ENCODE results near the gene APLP1.
"Not testable (repeated sequence)": the region's sequence is repeated elsewhere in the genome, so short reads cannot be mapped to it uniquely, and the experiment has no call there.

Gene APLP1

DNA sequence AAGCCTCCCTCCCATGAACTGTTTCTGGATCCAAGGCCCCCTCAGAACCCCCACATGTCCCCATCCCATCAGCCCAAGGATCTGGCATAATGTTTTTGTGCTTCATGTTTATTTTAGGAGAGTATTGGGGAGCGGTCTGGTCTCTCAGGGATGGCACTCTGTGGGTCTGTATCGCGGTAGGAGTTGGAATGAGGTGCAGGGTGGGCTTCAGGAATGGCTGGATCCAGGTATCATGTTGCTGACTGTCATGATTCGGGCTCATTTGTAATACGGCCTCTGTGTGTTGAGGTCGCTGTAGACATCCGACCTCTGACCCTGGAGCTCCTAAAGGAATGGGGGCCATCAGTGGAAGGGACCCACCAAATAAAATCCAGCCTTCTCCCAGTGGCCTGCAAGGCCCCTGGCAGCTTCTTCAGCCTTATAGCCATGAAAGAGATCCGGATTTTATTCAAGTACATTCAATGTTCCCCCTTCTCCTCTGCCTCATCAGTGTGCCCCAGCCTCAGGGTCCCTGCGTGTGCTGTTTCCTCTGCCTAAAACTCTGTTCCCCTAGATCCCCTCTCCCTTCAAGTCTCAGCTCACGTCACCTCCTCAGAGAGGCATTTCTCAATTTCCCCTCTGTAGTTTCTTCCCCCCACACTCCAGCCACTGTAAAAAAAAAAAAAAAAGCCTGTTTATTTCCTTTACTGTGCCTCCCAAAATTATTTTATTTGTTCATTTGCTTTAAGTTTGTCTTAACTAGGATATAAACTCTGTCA is 36.1 kb downstream of the APLP1 start:
- DNase-seq (ENCODE audit: low read depth): no peak

GRCh38 chr19:35905178-35905727 is 36.9 kb downstream of the APLP1 start:
- DNase-seq (ENCODE audit: low read depth): no peak

DNA sequence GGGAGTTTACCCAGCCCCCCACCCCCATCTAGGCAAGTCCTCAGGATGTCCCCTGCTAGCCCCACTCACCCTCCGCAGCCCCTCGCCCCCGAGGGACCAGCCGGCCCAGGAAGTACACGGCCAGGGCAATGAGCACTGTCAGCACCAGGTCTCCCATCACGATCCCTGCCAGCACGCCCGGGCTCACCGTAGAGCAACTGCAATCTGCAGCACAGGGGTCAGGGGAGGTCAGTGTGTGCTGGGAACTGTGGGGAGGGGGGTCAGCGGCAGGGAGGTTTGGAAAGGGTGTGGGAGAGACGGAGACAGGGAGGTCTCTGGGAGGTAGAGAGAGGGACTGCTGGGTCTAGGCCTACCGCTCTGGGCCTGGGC is 39.0 kb downstream of the APLP1 start:
- DNase-seq (ENCODE audit: low read depth): no peak

GRCh38 chr19:35908010-35908441 is 39.7 kb downstream of the APLP1 start, which contains the start of gene TYROBP:
TSS of gene TYROBP (minus strand) at chr19:35908295. CDS start at chr19:35908228, 67 bp downstream.
- DNase-seq (ENCODE audit: low read depth): no peak

DNA sequence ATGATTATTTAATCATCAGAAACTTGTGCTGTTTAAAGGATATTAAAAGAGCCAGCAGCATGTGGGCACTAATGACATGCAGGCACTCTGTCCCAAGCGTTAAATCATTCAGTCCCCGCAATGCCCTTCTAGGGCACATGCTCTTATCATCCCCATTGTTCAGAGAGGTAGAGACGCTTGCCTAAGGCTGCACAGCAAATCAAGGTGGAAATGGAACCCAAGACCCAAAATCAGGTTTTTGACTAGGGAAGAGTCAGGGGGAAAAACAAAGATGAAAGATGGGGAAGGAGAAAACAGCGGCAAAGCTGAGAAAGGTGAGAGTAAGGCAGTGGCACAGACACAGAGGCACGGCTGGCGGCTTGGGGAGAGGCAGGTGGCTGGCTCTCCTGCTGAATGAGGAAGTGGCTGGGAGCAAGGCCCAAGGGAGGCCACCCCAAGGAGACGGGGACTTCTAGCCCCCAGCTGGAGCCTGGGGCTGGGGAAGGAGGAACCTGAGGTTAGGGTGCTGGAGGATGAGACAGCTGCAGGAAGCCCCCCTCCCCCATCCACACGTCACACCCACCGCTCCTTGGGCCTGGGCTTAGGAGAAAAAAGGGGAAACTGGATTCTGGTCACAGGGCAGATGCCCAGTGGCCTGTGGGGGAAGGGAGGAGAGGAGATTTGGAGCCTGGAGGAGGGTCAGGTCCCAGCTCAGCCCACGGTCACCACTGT is 40.8 kb downstream of the APLP1 start:
- no peak for DNase-seq (ENCODE audit: low read depth)

DNA sequence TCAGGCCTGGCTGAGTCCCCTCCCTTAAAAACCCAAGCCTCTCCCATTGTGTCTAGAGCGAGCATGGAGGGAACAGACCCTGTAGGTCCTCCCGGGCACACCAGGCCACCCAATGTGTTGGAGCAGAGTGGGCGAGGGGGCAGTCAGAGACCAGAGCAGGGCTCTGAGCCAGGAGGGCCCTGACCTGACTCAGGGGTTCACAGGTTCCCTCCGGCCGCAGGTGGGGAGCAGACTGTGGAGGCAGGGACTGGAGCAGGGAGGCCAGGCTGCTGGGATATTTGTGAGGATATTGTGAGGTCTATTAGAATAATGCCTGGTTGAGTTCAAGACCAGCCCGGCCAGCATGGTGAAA is 41.3 kb downstream of the APLP1 start:
- DNase-seq (ENCODE audit: low read depth): no peak

DNA sequence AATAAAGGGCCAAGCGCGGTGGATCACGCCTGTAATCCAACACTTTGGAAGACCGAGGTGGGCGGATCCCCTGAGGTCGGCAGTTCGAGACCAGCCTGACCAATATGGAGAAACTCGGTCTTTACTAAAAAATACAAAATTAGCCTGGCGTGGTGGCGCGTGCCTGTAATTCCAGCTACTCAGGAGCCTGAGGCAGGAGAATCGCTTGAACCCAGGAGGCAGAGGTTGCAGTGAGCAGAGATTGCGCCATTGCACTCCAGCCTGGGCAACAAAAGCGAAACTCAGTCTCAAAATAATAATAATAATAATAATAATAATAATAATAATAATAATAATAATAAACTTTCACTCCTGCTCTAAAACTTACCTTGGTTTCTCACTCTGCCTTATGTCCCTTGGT is 42.0 kb downstream of the APLP1 start:
- not testable (repeated sequence) for DNase-seq (ENCODE audit: low read depth)

DNA sequence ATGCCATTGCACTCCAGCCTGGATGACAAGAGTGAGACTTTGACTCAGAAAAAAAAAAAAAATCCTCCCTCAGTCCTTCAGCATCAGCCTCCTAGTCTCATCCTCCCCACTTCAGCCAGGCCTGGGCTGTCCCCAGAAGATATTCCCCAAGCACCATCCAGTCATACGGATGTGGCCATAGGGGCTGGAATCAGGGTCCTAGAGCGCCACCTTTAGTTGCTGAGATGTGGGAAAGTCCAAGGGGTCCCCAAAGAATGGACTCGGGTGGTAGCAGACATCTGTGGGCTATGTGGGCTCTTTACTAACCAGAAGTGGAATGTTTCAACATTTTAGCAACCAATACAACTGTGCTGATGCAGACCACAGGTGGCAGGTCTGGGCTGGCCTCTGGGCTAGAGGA is 42.8 kb downstream of the APLP1 start:
- no peak for DNase-seq (ENCODE audit: low read depth)

DNA sequence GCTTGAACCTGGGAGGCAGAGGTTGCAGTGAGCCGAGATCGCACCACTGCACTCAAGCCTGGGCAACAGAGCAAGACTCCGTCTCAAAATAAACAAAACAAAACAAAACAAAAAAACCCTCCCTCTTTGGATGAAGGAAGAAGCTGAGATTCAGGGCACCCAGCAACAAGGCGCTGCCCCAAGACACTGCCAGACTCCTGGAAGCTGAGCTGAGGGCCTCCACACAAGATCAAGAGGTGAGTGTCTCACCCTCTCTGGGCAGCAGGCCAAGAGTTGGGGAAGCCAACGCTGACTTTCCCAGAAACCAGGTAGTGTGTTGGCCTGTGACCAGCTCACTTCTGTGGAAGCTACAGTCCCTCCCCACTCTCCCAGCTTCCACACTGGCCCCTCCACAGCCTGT is 43.4 kb downstream of the APLP1 start:
- DNase-seq (ENCODE audit: low read depth): no peak

GRCh38 chr19:35913589-35913988 is 45.2 kb downstream of the APLP1 start:
- no peak for DNase-seq (ENCODE audit: low read depth)

DNA sequence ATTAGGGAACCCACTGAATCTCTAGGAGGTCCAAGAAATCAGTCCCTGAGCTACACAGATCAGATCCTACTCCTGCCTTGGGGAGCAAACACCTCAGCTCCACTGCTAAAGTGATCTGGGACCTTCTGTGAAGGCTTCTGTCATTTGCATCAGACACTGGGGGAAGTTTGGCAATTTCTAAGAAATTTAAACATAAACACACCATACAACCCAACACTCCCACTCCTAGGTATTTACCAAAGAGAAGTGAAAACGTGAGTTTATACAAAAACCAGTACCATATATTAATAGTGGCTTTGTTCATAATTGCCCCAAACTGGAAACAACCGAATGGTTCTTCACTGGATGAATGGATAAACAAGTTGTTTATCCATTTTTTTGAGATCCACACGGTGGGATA is 47.1 kb downstream of the APLP1 start:
- DNase-seq (ENCODE audit: low read depth): no peak

GRCh38 chr19:35919306-35919705 is 50.9 kb downstream of the APLP1 start:
- no peak for DNase-seq (ENCODE audit: low read depth)

DNA sequence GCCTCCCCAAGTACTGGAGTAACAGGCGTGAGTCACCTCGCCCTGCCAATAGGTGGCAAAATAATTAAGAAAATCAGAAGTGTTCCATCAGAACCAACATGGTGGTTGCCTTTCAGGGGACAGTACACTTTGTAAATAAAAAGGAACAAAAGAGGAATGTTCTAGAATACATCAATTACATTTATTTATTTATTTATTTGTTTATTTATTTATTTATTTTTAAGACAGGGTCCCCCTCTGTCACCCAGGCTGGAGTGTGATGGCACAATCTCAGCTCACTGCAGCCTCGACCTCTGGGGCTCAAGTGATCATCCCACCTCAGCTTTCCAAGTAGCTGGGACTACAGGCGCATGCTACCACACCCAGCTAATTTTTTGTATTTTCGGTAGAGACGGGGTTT is 52.6 kb downstream of the APLP1 start:
- DNase-seq (ENCODE audit: low read depth): no peak

GRCh38 chr19:35925501-35925900 is 57.1 kb downstream of the APLP1 start:
- DNase-seq (ENCODE audit: low read depth): no peak

GRCh38 chr19:35928507-35928906 is 60.1 kb downstream of the APLP1 start:
- no peak for DNase-seq (ENCODE audit: low read depth)
